AML-193 (cell line): Measurements from ENCODE around the gene LAMB1.
"Not testable (repeated sequence)": the region's sequence is repeated elsewhere in the genome, so short reads cannot be mapped to it uniquely, and the experiment has no call there.

Source experiments
- DNase-seq, 2 experiments: peaks; one replicate each; lab custom pipeline; 2025; lab: John Stamatoyannopoulos, UW

The LAMB1 gene

GRCh38 chr7:107971613-107972012 is 31.3 kb downstream of the LAMB1 start:
- DNase-seq, result no peak

- DNase-seq, result no peak
Observed at GRCh38 chr7:107971100-107971499, 31.9 kb downstream of the LAMB1 start.

GRCh38 chr7:107969856-107970255 is 33.1 kb downstream of the LAMB1 start:
- DNase-seq, result no peak

- no peak for DNase-seq
Observed at GRCh38 chr7:107968449-107968848, 34.5 kb downstream of the LAMB1 start.

- no peak for DNase-seq
Observed at GRCh38 chr7:107967420-107967819, 35.5 kb downstream of the LAMB1 start.

GRCh38 chr7:107966711-107967110 is 36.2 kb downstream of the LAMB1 start:
- DNase-seq, result no peak

- DNase-seq, result no peak
Observed at GRCh38 chr7:107964510-107964909, 38.5 kb downstream of the LAMB1 start.

GRCh38 chr7:107962817-107963216 is 40.1 kb downstream of the LAMB1 start:
- no peak for DNase-seq

- no peak for DNase-seq
Observed at GRCh38 chr7:107961405-107961804, 41.6 kb downstream of the LAMB1 start.

- no peak for DNase-seq
Observed at GRCh38 chr7:107960272-107960671, 42.7 kb downstream of the LAMB1 start.

GRCh38 chr7:107959527-107959898 is 43.4 kb downstream of the LAMB1 start:
- DNase-seq, result no peak

- DNase-seq, result no peak
Observed at GRCh38 chr7:107958764-107959526, 44.0 kb downstream of the LAMB1 start.

GRCh38 chr7:107957436-107957835 is 45.5 kb downstream of the LAMB1 start:
- no peak for DNase-seq

GRCh38 chr7:107956950-107957349 is 46.0 kb downstream of the LAMB1 start:
- not testable (repeated sequence) for DNase-seq

- DNase-seq, result no peak
Observed at GRCh38 chr7:107955394-107955793, 47.6 kb downstream of the LAMB1 start.

- DNase-seq, result no peak
Observed at GRCh38 chr7:107953924-107954303, 49.0 kb downstream of the LAMB1 start.

GRCh38 chr7:107953265-107953923 is 49.6 kb downstream of the LAMB1 start:
- DNase-seq, result no peak

GRCh38 chr7:107951896-107952295 is 51.1 kb downstream of the LAMB1 start:
- no peak for DNase-seq

- DNase-seq, result no peak
Observed at GRCh38 chr7:107951172-107951787, 51.7 kb downstream of the LAMB1 start.

GRCh38 chr7:107949443-107949935 is 53.5 kb downstream of the LAMB1 start:
- DNase-seq, result no peak

- DNase-seq, result no peak
Observed at GRCh38 chr7:107948645-107949442, 54.1 kb downstream of the LAMB1 start.

- no peak for DNase-seq
Observed at GRCh38 chr7:107946881-107947280, 56.1 kb downstream of the LAMB1 start.
